HG02973 (cell line): ENCODE measurements around the gene DNLZ.

Experiments
- ATAC-seq: cut with Tn5 transposase; IDR thresholded peaks from one replicate; pipeline ENCODE4 v1.9.1; 2021; ENCODE audit warnings: moderate library complexity; ENCODE audit not compliant: unreplicated experiment

DNLZ gene

DNA sequence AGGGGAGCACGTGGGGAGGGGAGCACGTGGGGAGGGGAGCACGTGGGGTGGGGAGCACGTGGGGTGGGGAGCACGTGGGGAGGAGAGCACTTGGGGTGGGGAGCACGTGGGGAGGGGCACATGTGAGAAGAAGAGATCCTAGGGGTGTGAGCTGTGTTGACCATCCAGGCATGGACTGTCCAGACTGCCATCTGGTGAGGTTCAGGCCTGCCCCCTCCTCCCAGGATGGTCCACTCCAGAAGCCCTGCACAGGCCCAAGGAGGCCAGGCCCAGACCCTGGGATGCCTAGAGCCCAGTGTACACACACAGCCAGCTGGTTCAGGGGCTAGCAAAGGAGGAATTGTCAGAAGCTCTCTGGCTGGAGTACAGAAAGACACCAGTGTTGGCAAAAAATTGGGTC lies 34.1 kb upstream of the DNLZ start:
- ATAC-seq: no peak

DNA sequence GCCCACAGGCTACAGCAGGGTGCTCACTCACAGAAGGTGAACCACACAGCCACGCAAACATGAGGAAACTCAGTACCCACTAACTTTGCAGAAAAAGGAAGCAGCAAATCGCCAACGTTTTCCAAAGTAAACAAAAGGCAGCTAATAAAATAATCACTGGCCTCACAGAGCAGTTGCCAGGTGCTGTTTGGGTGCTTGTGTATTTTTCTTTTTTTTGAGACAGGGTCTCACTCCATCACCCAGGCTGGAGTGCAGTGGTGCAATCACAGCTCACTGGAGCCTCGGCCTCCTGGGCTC lies 32.6 kb upstream of the DNLZ start:
- ATAC-seq: no peak

DNA sequence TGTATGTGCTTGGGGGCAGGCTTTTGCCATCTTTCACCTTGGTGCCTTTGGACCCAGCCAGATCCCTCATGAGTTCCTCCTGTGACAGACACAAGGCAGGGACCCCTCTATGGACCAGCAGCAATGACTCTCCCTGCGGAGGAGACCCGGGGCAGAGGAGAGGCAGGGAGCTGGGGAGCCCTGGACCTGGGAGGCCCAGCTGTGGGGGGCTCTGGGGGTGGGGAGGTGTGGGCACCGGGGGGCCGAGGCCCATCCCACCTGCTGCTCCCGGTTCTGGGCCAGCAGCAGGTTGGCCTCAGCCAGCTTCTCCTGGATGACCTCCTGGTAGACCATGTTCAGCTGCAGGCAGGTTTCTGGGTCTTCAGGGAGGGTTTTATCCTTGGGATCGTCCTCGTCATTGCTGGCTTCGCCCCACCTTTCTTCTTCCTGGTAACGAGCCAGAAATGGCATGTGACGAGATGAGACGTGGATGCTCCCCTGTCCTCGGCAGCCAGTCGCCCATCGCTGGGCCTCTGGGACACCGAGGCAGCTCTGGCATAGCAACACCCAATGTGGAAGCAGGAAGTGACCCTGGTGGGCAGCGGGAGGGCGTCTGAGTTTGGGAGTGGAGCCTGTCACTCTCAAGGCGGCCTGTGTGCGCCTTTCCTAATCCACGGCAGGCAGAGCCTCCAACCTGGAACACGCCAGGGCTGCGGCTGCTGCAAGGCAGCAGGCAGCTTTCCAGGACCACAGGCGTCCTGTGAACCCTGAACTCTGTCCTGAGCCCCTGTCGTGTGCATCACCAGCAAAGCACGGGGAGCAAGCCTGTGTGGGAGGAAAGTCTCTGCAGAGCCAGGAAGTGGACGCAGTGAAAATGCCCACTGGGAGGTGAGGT lies 32.0 kb upstream of the DNLZ start:
- ATAC-seq: no peak

DNA sequence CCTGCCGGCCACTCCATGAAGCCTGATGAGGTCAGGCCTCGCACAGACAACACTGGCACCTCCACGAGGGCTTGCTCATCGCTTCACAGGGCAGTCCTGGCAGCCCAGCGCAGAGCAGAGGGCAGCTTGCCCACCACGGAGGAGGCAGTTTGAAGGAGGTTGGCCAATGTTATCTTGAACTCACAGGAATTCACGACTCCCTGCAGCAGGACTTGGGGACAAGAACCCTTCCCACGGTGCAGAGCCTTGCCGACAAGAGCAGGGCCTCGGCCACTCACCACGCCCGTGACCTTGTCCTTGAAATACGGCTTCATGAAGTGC lies 31.4 kb upstream of the DNLZ start:
- ATAC-seq: no peak

DNA sequence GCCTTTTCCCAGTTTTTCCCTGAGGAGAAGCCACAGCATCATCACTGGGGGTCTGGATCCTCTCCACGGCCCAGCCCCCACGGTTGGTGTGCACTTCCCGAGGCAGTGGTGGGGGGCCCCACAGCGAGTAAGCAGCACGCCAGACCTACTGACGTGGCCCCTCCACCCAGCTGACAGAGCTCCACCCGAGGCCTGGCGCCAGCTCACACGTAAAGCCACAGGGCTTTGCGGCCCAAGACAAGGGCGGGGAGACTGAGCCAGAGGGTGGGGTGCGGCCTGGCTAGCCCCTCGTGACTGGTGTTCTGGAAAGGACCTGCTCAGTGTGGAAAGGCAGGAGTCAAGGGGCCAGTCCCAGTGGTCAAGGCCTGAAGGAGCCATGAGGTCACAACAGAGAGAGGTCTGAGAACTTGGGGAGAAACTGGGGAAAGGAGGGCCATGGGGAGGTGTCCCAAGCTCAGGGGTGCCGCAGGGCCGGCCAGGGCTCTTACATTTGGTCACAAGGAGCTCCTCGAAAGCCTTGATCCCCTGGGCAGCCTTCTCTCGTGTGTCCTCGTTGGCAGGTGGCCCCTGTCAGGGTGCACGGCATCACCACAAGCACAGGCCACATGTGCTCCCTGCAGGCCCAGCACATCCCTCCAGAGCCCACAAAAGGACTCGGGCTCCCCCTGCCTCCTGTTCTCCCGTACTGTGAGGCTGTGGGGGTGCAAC lies 30.9 kb upstream of the DNLZ start:
- ATAC-seq: no peak

DNA sequence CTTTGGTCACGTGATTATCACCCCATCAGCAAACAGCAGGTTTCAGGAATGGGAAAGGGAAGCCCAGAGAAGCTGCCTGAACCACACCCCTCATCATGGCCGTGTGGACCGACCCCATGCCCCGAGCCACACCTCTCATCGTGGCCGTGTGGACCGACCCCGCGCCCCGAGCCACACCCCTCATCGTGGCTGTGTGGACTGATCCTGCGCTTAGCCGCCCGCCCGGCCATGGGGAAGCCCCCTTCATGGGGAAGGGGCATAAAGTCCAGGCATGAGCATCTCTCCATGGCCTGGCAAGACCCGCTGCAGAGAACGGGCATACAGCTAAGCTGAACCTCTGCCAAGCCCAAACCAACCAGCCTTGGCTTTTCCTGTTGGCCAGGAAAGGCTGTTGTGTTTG lies 30.0 kb upstream of the DNLZ start:
- ATAC-seq: no peak

DNA sequence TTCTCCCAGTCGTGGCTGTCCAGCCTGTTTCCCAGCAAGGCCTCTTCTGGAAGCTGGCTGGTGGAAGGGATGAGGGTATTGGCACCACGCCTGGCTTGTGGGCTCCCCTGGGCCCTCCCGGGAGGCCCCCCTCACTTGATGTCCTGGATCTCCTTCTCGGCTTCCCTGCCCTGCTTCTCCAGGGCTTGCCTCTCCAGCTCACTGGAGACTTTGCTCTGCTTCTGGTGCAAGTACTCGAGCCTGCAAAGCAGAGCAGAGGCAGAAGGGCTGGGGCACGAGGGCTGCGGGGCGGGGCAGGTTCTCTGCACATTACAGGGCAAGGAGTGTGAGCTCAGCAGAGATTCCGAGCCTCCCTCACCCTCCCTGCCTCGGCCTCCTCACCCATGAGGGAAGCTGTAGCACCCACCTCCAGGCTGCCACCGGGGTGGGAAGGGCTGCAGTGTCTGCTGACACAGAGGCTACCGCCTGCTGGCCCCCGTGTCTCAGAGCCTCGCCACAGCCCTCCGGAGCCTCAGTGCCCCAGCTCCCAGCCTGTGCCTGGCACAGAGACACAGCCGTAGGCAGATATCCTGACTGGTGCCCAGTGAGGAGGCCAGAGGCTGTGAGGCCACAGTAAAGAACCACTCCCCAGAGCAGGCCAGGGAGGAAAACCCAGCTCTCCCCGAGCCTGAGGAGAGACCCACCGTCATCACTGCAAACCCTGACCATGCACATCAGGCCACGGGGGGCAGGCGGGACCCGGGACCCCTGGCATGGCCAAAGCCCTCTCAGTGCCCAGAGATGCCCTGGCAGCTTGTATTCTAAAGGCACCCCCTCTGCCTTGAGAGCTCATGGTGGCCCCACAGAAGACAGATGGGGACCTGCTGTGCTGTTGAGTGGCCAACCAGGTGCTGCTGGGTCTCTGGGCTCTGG lies 29.2 kb upstream of the DNLZ start:
- no peak for ATAC-seq

DNA sequence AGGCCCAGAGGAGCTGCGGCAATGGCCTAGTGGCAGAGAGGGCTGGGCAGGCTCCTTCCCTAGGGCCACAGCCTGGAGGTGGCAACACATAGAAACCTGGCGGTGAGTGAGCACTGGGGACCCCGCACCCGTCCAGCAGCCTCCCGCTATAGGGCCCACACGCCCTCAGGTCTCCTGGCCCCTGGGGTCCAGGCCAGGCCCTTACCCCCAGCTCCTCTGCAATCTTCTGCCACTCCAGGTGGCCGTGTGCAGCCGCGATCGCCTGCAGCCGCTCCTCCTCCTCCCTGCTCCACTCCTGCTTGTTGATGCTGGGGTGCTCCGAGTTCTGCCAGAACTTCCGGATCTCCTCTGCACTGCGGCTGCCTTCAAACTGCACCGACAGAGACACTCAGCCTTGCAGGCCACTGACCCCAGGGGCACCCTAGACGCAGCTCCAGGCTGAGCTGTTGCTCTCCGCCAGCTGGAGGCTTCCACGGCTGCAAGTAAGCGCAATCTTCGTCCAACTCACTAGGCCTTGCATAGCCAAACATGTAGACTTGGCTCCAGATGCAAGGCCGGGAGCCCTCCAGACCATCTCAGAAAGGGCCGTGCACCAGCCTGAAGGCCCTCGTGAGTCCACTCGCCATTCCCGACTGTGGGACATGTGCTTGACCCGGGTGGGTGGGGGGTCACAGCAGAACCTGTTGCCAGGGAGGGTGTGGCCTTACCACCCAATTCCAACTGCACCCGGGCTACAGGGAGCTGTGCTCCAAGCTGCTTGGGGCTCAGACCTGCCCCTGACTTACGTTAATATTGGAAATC lies 28.4 kb upstream of the DNLZ start:
- ATAC-seq: no peak

DNA sequence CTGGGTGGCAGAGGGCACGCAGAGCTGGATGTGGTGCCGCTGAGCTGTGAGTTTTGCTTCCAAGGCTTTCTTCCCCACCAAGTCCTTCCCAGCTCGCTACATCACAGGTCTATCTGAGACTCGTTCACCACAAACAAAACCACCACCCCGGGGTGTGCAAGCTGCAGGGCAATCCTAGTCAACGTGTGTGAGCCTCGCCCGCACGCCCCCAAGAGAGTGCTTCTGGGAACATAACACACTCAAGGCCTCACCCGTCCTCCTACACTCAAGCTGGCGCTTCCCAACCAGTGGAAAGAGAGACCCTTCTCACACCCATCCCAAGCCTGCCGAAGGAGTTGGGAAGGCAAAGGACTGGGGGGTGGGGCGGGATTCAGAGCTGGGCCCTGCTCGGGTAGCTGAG lies 25.9 kb upstream of the DNLZ start:
- ATAC-seq: no peak

DNA sequence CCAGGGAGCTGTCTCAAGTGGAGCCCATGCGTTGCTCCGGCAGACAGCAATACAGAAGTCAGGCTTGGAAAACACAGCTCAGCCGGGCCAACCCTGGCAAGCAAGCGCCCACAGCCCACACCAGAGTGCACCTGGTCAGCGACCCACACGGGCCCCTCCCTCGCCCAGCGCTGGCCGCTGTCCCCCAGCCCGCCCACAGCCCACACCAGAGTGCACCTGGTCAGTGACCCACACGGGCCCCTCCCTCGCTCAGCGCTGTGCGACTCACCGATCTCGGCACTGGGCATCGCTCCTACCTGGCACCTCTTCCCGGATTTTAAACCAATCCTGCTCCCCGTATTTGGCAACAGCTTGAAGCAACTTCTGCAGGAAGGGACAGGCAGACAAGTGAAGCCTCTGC lies 23.7 kb upstream of the DNLZ start:
- no peak for ATAC-seq

DNA sequence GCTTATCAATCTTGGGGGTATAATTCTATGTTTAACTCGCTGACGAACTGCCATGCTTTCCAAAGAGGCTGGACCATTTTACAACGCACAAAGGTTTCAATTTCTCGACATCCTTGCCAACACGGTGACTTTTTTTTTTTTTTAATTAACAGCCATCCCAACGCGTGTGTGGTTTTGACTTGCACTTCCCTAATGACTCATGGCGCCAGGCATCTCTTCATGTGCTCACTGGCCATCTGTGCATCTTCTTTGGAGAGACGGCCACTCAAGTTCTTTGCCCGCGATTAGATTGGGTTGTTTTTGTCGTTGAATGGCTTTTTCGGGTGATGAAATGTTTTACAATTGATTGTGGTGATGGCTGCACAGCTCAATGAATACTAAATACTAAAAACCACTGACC lies 22.5 kb upstream of the DNLZ start:
- ATAC-seq: no peak

DNA sequence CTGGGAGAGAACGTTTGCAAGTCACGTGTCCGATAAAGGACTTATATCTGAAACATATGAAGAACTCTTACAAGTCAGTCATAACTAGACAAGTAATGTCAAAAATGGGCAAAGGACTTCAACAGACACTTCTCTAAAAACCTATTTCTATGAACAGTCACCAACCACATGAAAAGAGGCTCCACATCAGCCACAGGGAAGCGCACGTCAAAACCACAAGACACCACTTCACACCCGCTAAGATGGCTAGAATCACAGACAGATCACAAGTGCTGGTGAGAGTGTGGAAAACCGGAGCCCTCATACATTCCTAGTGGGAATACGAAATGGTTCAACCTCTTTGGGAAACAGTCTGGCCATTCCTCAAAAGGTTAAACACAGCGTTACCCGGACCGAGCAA lies 21.5 kb upstream of the DNLZ start:
- no peak for ATAC-seq

DNA sequence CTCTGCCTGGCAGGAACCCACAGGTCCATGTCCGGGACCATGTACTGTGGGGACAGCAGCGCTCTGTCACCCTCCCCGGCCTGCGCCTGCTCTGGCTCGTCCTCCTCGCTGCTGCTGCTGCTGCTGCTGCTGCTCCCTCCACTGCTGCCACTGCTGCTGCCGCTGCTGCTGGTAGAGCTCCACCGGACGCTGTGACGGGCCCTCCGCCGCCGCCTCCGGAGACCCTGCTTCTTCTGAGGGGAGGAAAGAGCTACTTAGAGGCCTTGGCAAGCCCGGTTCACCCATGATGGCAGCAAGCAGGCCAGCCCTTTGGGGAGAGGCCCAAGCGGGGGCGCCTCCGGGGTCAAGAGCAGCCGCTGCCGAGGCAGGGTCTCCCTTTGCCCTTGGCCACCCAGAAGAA lies 19.9 kb upstream of the DNLZ start:
- no peak for ATAC-seq

DNA sequence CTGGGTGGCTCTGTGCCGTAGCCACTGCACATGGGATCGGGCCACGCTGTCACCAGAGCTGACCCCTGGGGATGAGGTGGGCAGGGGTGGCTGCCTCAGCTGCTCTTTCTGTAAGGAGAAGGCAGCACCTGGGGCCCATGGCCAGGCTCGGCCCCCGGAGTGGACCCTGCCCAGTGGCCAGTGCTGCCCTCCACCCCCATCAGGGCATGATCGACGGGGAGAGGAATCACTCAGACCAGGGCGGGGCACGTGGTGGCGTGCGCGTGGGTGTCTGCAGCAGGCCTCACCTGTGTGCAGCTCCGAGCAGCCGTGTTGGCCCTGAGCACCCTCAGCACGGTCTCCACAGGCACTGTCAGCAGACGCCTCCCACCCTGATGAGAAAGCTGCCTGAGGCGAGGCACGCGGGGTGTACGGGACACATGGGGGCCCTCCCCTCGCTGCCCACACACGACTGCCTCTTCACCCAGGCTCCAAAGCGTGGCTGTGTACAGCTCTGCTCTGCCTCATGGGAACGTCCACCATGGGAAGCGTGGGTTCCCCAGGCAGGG lies 18.5 kb upstream of the DNLZ start:
- no peak for ATAC-seq

DNA sequence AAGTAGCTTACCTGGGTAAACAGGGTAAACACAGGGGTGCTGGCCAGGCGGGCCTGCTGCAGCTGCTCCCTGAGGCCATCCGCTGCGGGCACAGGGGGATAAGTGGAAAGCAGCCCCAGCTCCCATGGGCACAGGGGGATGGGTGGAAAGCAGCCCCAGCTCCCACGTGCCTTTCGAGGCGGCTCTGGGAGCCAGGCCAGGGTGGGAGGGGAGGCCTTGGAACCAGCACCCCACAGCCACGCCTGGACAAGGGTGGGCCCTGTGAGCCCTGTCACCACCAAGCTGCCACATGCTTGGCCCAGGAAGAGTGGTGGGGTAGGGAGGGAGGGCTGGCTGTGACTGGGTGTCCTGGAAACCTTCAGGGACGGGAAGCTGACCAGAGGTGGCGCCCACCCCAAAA lies 17.8 kb upstream of the DNLZ start:
- ATAC-seq: no peak

DNA sequence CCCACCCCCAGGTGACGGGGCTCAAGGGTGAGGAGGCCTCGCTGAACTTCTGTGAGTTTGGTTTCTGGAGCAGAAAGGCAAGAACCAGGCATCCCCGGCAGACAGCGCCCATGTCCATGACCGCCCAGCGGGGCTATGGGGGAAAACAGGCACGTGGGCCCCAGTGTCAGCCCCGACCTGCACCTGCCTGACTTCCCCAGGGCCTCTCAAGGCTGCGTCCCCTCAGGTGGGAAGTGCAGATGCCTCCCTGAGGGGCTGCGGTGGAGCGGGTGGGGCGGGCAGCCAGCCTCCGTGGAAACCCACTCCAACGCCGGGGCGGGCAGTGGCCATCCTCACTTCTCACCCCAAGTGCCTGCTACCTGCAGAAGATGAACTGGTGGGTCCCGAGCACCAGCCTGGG lies 16.8 kb upstream of the DNLZ start:
- no peak for ATAC-seq

DNA sequence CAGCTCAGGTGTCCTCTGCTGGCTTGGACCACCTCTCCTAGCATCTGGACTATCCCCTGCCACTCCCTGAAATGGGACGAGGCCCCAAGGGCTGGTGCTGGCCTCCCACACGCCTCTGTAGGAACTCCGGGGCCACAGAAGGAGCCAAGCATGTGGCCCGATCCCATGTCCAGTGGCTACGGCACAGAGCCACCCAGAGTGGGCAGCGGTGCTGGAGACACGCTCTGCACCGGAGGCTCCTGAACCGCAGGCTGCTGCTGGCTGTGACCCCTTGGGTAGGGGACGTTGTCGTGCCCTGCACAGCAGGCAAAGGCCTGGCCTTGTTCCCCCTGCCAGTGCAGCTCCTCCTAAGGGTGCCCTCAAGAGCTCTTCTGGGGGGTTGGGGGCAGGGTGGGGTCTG lies 16.3 kb upstream of the DNLZ start:
- ATAC-seq: no peak

DNA sequence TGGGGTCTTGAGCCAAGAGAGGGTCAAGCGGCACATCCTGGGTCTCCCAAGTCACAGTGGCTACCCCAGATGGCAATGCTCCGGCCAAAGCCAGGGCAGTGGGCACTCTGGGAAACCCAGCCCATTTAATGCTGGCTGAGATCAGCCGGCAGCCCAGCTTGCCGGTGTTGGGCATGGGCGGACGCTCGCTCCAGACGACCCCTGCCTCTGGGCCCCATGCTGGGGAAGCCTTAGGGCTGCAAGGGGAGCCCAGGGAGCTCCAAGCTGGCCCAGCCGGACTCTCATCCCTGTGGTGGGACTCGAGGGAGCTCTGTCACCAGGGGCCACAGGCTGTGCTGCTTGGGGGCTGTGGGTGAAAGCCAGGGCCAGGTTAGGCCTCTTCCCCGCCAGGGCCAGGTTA lies 15.9 kb upstream of the DNLZ start:
- no peak for ATAC-seq

DNA sequence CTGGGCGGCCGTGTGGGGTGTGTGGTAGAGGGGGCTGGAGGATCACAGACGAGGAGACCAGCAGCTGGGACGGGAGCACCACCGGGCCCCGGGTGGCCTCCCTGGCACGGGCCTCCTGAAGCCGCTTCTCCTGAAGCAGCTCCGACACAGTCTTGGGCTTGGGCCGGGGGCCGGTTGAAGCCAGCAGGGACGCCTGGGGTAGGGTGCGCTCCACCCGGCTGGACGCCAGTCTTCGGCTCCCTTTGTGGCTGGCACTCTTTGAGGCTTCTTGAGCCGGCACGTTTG lies 15.4 kb upstream of the DNLZ start:
- ATAC-seq: no peak

DNA sequence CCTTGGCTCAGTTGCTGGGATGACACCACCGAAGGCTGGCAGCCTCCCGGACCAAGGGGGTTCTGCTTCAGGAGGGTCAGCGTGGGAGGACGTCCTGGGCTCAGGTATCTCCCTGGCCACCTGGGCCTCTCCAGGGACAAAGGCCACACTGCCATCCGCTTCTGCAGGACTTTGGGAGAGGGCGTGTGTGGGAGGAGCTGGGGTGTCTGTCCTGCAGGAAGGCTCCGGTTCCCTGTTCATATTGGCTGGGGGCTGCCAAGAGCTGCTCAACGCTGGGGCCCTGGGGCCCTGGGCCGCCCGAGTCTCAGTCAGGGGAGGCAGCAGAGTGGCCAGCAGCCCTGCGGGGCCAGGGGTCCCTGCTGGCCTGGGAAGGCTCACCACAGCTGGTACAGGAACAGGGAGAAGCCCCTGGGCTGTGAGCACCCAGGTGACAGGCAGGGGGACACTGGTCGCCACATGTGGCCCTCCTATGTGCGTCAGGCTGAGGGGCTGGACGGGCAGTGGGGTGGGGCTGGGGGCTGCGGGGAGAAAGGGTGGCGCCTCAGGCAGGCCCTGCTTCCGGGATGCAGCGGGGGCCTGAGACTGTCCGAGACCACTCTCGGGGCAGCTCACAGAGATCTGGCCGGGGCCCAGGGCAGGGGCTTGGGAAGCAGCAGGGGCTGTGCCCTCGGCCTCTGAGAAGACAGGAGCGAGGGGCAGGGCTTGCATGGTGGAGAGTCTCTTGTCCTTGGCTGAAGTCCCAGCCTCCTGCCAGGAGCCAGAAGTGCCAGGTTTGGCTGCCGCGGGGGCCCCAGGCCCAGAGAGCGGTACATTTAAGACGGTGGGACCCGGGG lies 14.8 kb upstream of the DNLZ start:
- no peak for ATAC-seq
